BJ (cell line): ENCODE measurements around the gene MDK. TPM values are rescaled to one million over a fixed set of nuclear protein-coding genes. Genes with fewer than 3 reads are reported as not detected.

Experiments used
- polyA plus RNA-seq: library from polyadenylated mRNA; depleted of rRNA; stranded (reverse); fragments of >200 nt; gene quantifications from 2 replicates; pipeline ENCODE4 v1.2.3, GENCODE V29; 2011; rRNA removed
- small RNA-seq: library from RNA; depleted of rRNA; stranded (forward); fragments of <200 nt; gene quantifications from one replicate; pipeline ENCODE3, GENCODE V24; 2012; ENCODE audit warnings: low replicate concordance, low read depth; ENCODE audit not compliant: insufficient read length

The MDK gene
- polyA plus RNA-seq, 1 experiment = 91.9 TPM

Small RNA genes lying within 50 kb of the gene (small RNA-seq; reads per million reads assigned to genes)
- gene MIR4688 = not detected

Other genes starting within 250 kb of the MDK start
- gene CREB3L1, start 104.0 kb upstream of the MDK start, polyA plus RNA-seq = 21.5 and 39.4 TPM in 2 replicates
- gene DGKZ, start 34.2 kb upstream of the MDK start, polyA plus RNA-seq = 16.3 and 31.7 TPM in 2 replicates
- gene CHRM4, start 10.1 kb downstream of the MDK start, polyA plus RNA-seq = 0.10 TPM in 1 of 2 replicates, not detected in the other
- gene AMBRA1, start 212.4 kb downstream of the MDK start, polyA plus RNA-seq = 9.9 and 12.8 TPM in 2 replicates
- gene HARBI1, start 235.6 kb downstream of the MDK start, polyA plus RNA-seq = 3.6 and 4.5 TPM in 2 replicates
- 80.0 and 111 TPM in 2 replicates for gene ATG13, start 235.9 kb downstream of the MDK start, polyA plus RNA-seq